HG03521 (cell line): ENCODE data around the gene PPFIBP1.
"Not testable (repeated sequence)": the region's sequence is repeated elsewhere in the genome, so short reads cannot be mapped to it uniquely, and the experiment has no call there.

Experiments used
- ATAC-seq: cut with Tn5 transposase; IDR thresholded peaks from one replicate; pipeline ENCODE4 v1.9.1; 2021; ENCODE audit warnings: mild to moderate bottlenecking, moderate library complexity; ENCODE audit not compliant: unreplicated experiment

PPFIBP1 gene

GRCh38 chr12:27561535-27562350, 37.7 kb downstream of the PPFIBP1 start:
- ATAC-seq = no peak

DNA sequence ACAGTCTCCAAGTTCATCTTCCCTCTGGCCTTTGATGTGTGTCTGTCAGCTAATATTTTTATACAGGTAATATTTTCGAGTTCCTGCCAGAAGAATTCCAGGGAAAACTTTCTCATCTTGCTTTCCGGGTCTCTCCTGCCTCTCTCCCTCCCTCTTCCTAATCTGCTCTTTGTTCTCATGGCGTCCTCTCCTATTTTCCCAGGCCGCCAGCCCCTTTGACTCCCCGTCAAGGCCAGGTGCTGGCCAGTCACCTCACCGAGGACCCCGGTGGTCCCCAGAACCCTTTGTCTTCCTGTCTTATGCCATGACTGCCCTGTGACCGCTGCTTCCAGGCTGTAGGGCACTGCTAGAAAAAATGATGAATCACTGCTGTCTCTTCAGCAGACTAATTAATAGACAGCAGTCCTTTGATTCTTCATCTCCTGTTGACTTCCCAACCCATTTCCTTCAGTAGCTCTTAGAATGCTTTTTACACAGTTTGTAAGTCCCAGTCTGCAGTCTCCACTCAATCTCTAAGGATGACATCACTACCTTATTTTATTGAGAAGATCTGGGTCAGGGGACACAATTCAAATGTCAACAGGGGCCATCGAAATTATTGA, 40.7 kb downstream of the PPFIBP1 start:
- ATAC-seq = no peak

DNA sequence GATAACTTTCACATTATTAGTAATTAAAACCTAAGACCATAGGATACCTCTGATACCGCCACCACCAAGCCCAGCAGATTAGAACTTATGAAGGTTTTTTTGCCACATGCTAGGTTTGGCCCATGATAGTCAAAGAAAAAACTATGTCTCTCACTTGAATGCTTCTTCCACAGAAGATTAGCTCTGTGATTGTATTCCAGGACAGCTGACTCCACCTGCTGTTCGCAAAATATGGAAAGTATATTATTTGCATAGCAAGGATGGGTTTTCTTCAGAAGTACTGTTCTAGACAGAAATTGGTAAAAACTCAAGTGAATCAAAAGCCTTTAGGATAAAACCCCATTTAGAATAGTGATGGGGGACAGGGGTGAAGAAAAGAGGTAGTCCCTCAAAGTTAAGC, 42.2 kb downstream of the PPFIBP1 start:
- ATAC-seq = no peak

- ATAC-seq = no peak
These were observed 42.6 kb downstream of the PPFIBP1 start for GRCh38 chr12:27566626-27567025.

GRCh38 chr12:27571463-27571862, 47.5 kb downstream of the PPFIBP1 start:
- no peak for ATAC-seq

DNA sequence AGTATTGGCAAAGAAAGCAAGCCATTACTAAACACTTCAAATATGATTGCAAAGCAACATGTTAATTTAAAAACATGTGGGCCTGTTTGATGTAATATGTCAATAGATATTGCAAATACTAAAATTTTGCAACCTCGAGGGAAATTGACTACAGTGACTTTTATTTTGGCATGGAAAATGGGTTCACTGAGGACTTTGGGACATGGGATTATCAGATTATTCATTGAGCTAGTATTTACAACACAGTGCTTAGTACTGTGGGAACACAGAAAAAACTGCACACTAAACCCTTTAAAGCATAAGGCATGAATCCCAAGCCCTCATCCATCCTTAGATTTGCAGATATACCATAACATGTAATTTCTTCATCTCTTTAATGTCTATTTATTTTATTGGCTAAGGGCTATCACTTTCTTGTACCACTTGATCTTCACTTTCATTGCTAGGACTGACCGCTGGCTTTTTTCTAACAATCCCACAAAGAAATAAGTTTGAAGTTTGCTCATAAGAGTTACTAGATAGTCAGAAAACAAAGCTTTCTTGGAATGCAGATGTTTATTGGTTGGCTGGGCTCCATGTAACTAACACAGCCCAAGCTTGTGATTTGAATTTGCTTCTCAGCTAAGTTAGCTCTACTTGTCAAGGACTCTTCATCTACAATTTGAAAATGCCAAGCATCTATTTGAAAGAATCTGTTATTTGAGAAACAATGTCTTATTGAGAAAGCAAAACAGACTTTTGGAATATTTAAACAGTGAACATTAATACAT, 48.7 kb downstream of the PPFIBP1 start:
- no peak for ATAC-seq

- ATAC-seq = no peak
These were observed 50.0 kb downstream of the PPFIBP1 start for GRCh38 chr12:27573972-27574371.

DNA sequence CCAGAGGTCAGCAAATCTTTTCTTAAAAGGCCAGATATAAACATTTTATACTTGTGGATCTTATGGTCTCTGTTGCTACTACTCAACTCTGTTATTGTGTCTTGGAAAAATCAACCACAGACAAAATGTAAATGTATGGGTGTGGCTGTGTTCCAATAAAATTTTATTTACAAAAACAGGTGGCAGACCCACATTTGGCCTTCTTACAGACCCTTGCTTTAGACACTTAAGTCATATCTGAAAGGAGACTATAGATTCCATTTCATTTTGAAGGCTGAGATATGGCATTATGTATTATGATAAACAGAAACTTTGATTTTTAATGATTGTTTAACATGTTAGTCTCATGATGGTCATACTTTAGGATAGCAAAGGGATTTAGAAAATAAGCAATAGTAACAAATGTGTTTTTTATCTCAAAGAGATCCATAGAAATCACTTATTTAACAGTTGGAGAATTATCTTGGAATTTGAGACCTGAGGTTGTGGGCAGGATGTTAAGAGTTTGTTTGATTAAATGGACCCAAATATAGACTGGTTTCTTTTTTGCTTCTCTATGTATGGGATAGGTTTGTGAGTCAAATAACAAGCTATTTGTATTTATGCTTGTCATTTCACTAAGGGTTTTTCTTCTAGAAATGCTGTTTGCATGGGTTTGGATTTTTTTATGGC, 51.2 kb downstream of the PPFIBP1 start:
- ATAC-seq = no peak

DNA sequence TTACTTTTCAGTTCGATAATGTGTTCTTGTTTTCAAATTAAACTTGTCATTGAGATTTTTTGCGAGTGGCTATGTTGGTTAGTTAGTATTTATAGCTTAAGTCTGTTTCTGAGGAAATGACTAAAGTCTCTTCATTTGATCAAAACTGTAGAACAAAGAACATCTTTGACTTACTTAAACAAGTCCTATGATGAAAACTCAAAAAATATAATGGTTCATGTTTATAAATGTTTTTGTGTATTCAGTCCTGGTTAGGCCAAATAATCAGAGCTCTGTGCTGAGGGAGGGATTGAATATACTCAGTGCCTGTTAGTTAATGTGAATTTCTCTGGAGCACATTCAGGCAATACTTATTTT, 51.7 kb downstream of the PPFIBP1 start:
- ATAC-seq = no peak

DNA sequence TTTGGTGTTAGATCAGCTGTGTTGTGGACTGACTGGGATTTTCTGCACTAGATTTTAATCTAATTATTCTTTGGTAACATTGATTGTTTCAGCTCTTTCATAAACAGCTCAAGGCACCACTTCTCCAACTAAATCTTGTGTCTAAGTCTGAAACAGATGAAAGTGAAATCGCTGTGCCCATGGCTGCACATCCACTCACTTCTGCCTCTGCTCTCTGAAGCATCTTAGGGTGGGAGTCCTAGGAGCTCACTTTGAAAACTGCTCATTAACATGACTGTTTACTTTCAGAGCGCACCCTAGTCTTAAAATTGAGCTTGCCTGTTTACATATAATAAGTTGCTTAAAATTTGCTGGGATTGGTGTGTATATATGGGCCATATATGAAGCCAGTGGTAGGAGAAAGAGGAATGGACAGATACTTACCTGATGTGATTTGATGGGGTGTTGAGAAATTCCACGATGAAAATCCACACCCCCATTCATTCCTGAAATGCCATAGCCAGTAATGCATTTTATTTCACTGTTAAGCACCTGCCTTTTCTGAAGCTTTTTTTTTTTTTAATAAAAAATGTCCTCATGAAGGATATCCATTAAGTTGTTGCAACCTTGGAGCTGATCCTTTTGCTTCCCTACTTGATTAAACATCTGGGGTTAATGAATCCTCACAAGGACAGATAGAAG, 52.8 kb downstream of the PPFIBP1 start:
- ATAC-seq = no peak

DNA sequence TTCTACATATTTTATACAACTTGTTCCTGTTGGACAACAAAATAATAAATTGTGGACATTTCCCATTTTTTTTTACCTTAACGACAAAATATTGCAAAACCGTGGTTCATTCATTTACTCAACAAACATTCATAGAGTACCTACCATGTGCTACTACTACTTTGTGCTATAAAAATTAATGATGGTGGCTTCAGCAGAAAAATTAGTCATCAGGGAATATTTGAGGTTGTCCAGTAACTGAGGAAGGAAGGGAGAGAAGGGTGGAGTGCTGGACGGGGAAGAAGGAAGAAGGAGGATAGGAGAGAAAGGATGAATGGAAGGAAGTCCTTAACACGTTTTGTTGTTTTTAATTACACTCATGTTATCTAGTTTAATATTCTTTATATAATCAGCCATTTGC, 53.7 kb downstream of the PPFIBP1 start:
- ATAC-seq = no peak

DNA sequence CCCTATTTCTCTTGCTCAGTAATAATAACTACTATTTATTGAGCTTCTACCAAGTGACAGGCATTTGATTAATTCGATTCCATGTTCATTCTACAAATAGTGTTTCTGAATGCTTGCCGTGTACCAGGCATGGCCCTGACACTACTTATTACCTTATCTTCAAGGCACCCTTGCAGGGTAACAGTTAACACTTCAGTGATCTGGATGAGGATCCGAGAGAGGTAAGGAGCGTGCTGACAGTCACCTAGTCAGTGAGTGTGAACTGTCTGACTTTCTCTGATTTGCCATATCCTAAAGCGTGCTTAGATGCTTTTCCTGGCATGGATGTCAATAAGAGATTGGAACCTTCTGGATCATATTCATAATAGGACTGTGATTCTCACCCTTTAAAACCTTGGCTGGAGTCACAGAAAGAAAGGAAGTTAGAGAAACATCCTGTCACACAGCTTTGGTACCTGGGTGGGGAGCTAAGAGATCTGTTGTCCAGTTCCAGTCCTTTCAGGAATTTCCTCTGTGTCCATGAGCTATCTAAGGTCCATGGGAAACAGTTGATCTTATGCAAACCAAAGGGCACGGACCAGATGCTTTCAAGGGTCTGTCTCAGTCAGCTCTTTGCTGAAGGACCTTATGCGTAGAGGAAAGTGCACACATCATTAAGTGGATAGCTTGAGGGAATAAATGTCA, 54.8 kb downstream of the PPFIBP1 start:
- no peak for ATAC-seq

GRCh38 chr12:27580561-27581330, 56.7 kb downstream of the PPFIBP1 start:
- ATAC-seq = no peak

DNA sequence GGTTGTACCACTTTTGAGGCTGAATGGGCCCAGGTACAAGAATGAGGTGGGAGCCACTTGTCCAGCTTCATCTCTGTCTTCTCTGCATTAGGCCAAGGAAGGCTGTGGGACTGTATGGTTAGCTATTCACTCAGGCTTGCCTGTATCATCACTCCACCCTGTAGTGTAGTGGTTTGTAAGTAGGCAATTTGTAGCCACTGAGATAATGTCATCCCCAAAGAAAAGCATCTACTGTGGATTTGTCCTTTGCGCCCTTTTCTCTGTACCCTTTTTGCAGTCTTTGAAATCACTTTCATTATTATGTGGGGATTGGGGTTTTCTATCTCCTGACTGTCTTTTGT, 57.3 kb downstream of the PPFIBP1 start:
- not testable (repeated sequence) for ATAC-seq

GRCh38 chr12:27581833-27582232, 57.8 kb downstream of the PPFIBP1 start:
- not testable (repeated sequence) for ATAC-seq

GRCh38 chr12:27582445-27582844, 58.4 kb downstream of the PPFIBP1 start:
- not testable (repeated sequence) for ATAC-seq

GRCh38 chr12:27583057-27583797, 59.2 kb downstream of the PPFIBP1 start:
- no peak for ATAC-seq

GRCh38 chr12:27583981-27584380, 60.0 kb downstream of the PPFIBP1 start:
- no peak for ATAC-seq

- no peak for ATAC-seq
These were observed 61.8 kb downstream of the PPFIBP1 start for GRCh38 chr12:27585739-27586265.
